C4-2B (cell line): Measurements from ENCODE around the gene NPSR1.
A peak's percentile ranks its signal among the peaks of the same experiment; 100 is the strongest.

Source experiments
- H3K27ac ChIP-seq: fragments of 450-650 bp; 2 replicates; pipeline ENCODE4 v1.5.1; 2017
- CTCF ChIP-seq: fragments of 450-650 bp; conservative IDR thresholded peaks from 2 replicates; pipeline ENCODE4 v1.5.1; 2017; ENCODE audit warnings: mild to moderate bottlenecking
- ZFX ChIP-seq: fragments of 450-650 bp; IDR thresholded peaks from 2 replicates; pipeline ENCODE4 v1.6.1; 2017

NPSR1 gene

DNA sequence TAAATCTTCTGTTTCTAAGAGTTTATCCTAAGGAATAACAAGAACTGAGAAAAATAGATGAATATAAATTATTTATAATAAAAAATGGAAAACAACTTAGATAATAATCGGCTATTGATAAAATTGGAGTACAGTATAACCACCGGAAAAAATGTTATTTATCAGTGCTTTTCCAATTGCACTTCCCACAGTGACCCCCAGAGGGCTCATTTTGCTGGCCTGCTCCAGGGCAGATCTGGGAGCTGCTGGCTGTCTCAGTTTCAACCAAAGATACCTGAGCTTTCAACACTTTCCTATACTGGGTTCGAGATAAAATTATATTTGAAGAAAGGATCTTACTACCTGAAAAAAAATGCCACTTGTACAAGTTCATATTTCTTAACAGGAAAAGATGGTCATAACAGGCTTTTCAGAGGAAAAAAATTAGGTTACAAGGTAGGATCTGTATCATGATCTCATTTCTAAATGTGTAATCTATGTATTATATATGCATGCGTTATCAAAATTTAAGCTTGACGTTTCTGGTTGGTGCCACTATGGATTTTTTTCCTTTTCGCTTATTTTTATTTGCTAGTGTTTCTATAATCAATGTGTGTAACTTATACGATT is 165.7 kb downstream of the NPSR1 start:
- TF ChIP-seq ZFX (no peak), CTCF (peak; percentile 92)

GRCh38 chr7:34825221-34825620 is 167.2 kb downstream of the NPSR1 start:
- H3K27ac ChIP-seq, result no peak overlapping the region
- TF ChIP-seq CTCF (no peak), ZFX (no peak)

More for the DNA sequence above, 165.7 kb downstream of the NPSR1 start:
- H3K27ac ChIP-seq, result no peak overlapping the region

DNA sequence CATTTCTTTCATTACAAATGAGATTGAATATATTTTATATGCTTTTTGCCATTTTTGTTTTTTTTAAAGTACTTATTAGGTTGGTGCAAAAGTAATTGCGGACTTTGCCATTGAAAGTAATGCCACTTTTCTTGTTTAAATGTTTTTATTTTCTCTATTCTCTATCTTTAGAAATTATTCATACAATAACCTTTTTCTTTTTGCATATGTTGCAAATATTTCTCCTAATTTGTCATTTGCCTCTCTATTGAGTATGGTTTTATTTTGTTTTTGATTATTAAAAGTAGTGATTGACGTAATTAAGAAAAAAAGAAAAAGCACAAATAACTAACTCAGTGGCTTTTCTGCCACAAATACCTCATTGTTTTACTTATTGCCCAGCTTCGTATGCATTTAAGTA is 172.4 kb downstream of the NPSR1 start:
- H3K27ac ChIP-seq, result no peak overlapping the region
- no peak for TF ChIP-seq CTCF
- no peak for TF ChIP-seq ZFX

DNA sequence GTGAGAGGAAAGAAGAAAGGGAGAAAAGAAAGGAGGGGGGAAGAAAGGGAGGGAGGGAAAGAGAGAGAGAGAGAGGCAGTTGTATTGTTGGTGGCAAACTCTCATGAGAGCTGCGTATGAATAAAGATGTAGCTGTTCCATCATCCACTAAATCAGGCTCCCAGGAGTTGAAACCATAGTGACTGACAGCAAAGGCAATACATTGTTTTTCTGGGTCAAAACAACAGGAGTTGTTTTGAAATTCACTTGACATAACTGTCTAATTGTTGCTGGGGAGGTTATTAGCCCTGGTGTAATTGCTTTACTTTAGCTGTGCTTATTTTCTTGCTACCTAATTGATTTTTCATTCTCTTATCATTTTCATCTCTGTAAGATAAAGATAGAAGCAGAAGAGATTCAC is 173.4 kb downstream of the NPSR1 start:
- TF ChIP-seq ZFX (no peak), CTCF (no peak)
- H3K27ac ChIP-seq, result no peak overlapping the region

- TF ChIP-seq CTCF (no peak), ZFX (no peak)
- H3K27ac ChIP-seq, result no peak overlapping the region
These were observed 174.0 kb downstream of the NPSR1 start for GRCh38 chr7:34832020-34832419.

- TF ChIP-seq CTCF (no peak), ZFX (no peak)
These were observed 178.0 kb downstream of the NPSR1 start for GRCh38 chr7:34835901-34836600.

DNA sequence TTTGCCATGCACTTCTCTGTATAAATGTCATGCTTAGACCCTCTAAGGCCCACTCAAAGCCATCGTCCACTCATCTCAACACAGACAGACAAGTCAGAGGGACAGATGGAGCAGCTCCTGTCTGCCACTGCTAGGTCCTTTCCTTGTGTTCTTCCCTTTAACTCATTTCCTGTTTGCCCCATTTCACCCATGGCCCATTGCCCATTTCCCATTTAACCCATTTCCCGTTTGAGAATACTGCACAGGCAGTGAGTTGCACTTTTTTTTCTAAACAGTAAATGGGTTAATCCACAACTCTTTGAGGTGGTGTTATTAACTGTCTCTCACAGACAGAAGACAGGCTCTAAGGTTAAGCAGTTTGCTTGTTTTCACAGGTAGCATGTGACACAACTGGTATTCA is 179.3 kb downstream of the NPSR1 start:
- no peak overlapping the region for H3K27ac ChIP-seq
- no peak for TF ChIP-seq ZFX

More at GRCh38 chr7:34835901-34836600, 178.0 kb downstream of the NPSR1 start:
- H3K27ac ChIP-seq, result no peak overlapping the region

DNA sequence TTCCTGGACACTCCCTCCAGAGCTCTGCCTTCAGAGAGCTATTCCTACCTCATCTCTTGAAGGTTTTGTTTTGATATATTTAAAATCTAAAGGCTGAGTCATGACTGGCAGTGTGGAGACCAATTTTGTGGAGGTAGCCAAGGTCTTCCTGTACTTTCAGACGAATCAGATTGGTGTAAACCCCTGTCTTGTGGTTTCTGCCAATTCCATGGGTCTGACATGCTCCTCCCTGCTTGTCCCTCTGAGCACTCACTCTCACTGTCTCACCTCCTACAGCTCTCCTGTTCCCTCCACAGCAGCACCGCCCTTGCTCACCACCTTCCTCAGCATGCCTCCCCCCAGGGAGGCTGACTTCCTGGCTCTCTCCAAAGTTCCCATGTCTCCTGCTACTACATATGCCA is 179.8 kb downstream of the NPSR1 start:
- TF ChIP-seq ZFX, result no peak
- no peak overlapping the region for H3K27ac ChIP-seq
